Measurements from ENCODE around the gene DHX29. TPM values are rescaled to one million over a fixed set of nuclear protein-coding genes. Genes with fewer than 3 reads are reported as not detected.

The DHX29 gene
- total RNA-seq, 1 donor from 2014 or later = 20.4 TPM

GRCh38 chr5:55230086-55230629, 77.3 kb downstream of the DHX29 start:
- Histone ChIP-seq H3K9ac (ENCODE audit: low read depth in 1 of 3, low read length in 3 of 3) (no peak overlapping the region), H3K4me1 (ENCODE audit: control insufficient read depth in 3 of 3, insufficient read depth in 3 of 3, low read length in 3 of 3) (peaks cover 47 to 59% (median 52%) of the 10 kb centered on the region in 3 donors), H3K9me3 (ENCODE audit: control insufficient read depth in 3 of 3, low read length in 3 of 3) (no peaks in the 10 kb centered on the region), H3K27me3 (ENCODE audit: control insufficient read depth in 3 of 3, insufficient read depth in 3 of 3, low read length in 3 of 3) (peaks cover 93 to 98% (median 97%) of the 10 kb centered on the region in 3 donors), H3K4me3 (ENCODE audit: low read length in 3 of 3) (no peak overlapping the region), H3K36me3 (ENCODE audit: control insufficient read depth in 3 of 3, insufficient read depth in 3 of 3, low read length in 3 of 3) (no peaks in the 10 kb centered on the region), H3K27ac (ENCODE audit: low read depth, low read length) (no peak overlapping the region)

- Histone ChIP-seq H3K9ac (ENCODE audit: low read depth in 1 of 3, low read length in 3 of 3) (peak overlapping the region in 1 of 3 donors; percentile 38), H3K27me3 (ENCODE audit: control insufficient read depth in 3 of 3, insufficient read depth in 3 of 3, low read length in 3 of 3) (peaks cover 96 to 98% (median 97%) of the 10 kb centered on the region in 3 donors), H3K9me3 (ENCODE audit: control insufficient read depth in 3 of 3, low read length in 3 of 3) (no peaks in the 10 kb centered on the region), H3K27ac (ENCODE audit: low read depth, low read length) (no peak overlapping the region), H3K4me1 (ENCODE audit: control insufficient read depth in 3 of 3, insufficient read depth in 3 of 3, low read length in 3 of 3) (peaks cover 31 to 41% (median 36%) of the 10 kb centered on the region in 3 donors), H3K4me3 (ENCODE audit: low read length in 3 of 3) (peak overlapping the region; percentile 39 to 66 (median 61)), H3K36me3 (ENCODE audit: control insufficient read depth in 3 of 3, insufficient read depth in 3 of 3, low read length in 3 of 3) (no peaks in the 10 kb centered on the region)
These were observed 79.6 kb downstream of the DHX29 start for GRCh38 chr5:55227664-55228430.

- no peaks in the 10 kb centered on the region for H3K9me3 ChIP-seq (ENCODE audit: control insufficient read depth in 3 of 3, low read length in 3 of 3)
- H3K27me3 ChIP-seq (ENCODE audit: control insufficient read depth in 3 of 3, insufficient read depth in 3 of 3, low read length in 3 of 3) = peaks cover 96 to 98% (median 97%) of the 10 kb centered on the region in 3 donors
- peak within 1 kb of the TSS; percentile 39 to 66 (median 61) for H3K4me3 ChIP-seq (ENCODE audit: low read length in 3 of 3)
- H3K27ac ChIP-seq (ENCODE audit: low read depth, low read length) = no peak within 1 kb of the TSS
- peak within 1 kb of the TSS in 1 of 3 donors; percentile 38 for H3K9ac ChIP-seq (ENCODE audit: low read depth in 1 of 3, low read length in 3 of 3)
- H3K36me3 ChIP-seq (ENCODE audit: control insufficient read depth in 3 of 3, insufficient read depth in 3 of 3, low read length in 3 of 3) = no peaks in the 10 kb centered on the region
- H3K4me1 ChIP-seq (ENCODE audit: control insufficient read depth in 3 of 3, insufficient read depth in 3 of 3, low read length in 3 of 3) = peaks cover 24 to 34% (median 29%) of the 10 kb centered on the region in 3 donors
These were observed 80.4 kb downstream of the DHX29 start, which contains the start of gene MCIDAS for GRCh38 chr5:55226934-55227663. MCIDAS (minus strand) TSS chr5:55227315; CDS start chr5:55227138, 177 bp downstream.

- Histone ChIP-seq H3K4me3 (ENCODE audit: low read length in 3 of 3) (peak overlapping the region; percentile 12 to 66 (median 35)), H3K9me3 (ENCODE audit: control insufficient read depth in 3 of 3, low read length in 3 of 3) (no peaks in the 10 kb centered on the region), H3K36me3 (ENCODE audit: control insufficient read depth in 3 of 3, insufficient read depth in 3 of 3, low read length in 3 of 3) (no peaks in the 10 kb centered on the region), H3K4me1 (ENCODE audit: control insufficient read depth in 3 of 3, insufficient read depth in 3 of 3, low read length in 3 of 3) (peaks cover 18 to 27% (median 22%) of the 10 kb centered on the region in 3 donors), H3K27me3 (ENCODE audit: control insufficient read depth in 3 of 3, insufficient read depth in 3 of 3, low read length in 3 of 3) (peaks cover 96% of the 10 kb centered on the region in 3 donors), H3K27ac (ENCODE audit: low read depth, low read length) (no peak overlapping the region), H3K9ac (ENCODE audit: low read depth in 1 of 3, low read length in 3 of 3) (no peak overlapping the region)
These were observed 81.2 kb downstream of the DHX29 start for GRCh38 chr5:55226027-55226933.

GRCh38 chr5:55225346-55225745, 82.1 kb downstream of the DHX29 start:
- Histone ChIP-seq H3K27ac (ENCODE audit: low read depth, low read length) (no peak overlapping the region), H3K9me3 (ENCODE audit: control insufficient read depth in 3 of 3, low read length in 3 of 3) (no peaks in the 10 kb centered on the region), H3K36me3 (ENCODE audit: control insufficient read depth in 3 of 3, insufficient read depth in 3 of 3, low read length in 3 of 3) (no peaks in the 10 kb centered on the region), H3K27me3 (ENCODE audit: control insufficient read depth in 3 of 3, insufficient read depth in 3 of 3, low read length in 3 of 3) (peaks cover 96% of the 10 kb centered on the region in 3 donors), H3K9ac (ENCODE audit: low read depth in 1 of 3, low read length in 3 of 3) (no peak overlapping the region), H3K4me1 (ENCODE audit: control insufficient read depth in 3 of 3, insufficient read depth in 3 of 3, low read length in 3 of 3) (peaks cover 20 to 26% (median 20%) of the 10 kb centered on the region in 3 donors), H3K4me3 (ENCODE audit: low read length in 3 of 3) (no peak overlapping the region)

GRCh38 chr5:55223812-55224240, 83.7 kb downstream of the DHX29 start:
- Histone ChIP-seq H3K4me3 (ENCODE audit: low read length in 3 of 3) (no peak overlapping the region), H3K27me3 (ENCODE audit: control insufficient read depth in 3 of 3, insufficient read depth in 3 of 3, low read length in 3 of 3) (peaks cover 88 to 94% (median 88%) of the 10 kb centered on the region in 3 donors), H3K9me3 (ENCODE audit: control insufficient read depth in 3 of 3, low read length in 3 of 3) (no peaks in the 10 kb centered on the region), H3K9ac (ENCODE audit: low read depth in 1 of 3, low read length in 3 of 3) (no peak overlapping the region), H3K4me1 (ENCODE audit: control insufficient read depth in 3 of 3, insufficient read depth in 3 of 3, low read length in 3 of 3) (peaks cover 20 to 28% (median 20%) of the 10 kb centered on the region in 3 donors), H3K27ac (ENCODE audit: low read depth, low read length) (no peak overlapping the region), H3K36me3 (ENCODE audit: control insufficient read depth in 3 of 3, insufficient read depth in 3 of 3, low read length in 3 of 3) (no peaks in the 10 kb centered on the region)

GRCh38 chr5:55222985-55223811, 84.3 kb downstream of the DHX29 start:
- no peak overlapping the region for H3K4me3 ChIP-seq (ENCODE audit: low read length in 3 of 3)
- no peak overlapping the region for H3K9ac ChIP-seq (ENCODE audit: low read depth in 1 of 3, low read length in 3 of 3)
- H3K36me3 ChIP-seq (ENCODE audit: control insufficient read depth in 3 of 3, insufficient read depth in 3 of 3, low read length in 3 of 3) = no peaks in the 10 kb centered on the region
- H3K27me3 ChIP-seq (ENCODE audit: control insufficient read depth in 3 of 3, insufficient read depth in 3 of 3, low read length in 3 of 3) = peaks cover 82 to 89% (median 82%) of the 10 kb centered on the region in 3 donors
- peaks cover 20 to 27% (median 20%) of the 10 kb centered on the region in 3 donors for H3K4me1 ChIP-seq (ENCODE audit: control insufficient read depth in 3 of 3, insufficient read depth in 3 of 3, low read length in 3 of 3)
- H3K27ac ChIP-seq (ENCODE audit: low read depth, low read length) = no peak overlapping the region
- H3K9me3 ChIP-seq (ENCODE audit: control insufficient read depth in 3 of 3, low read length in 3 of 3) = no peaks in the 10 kb centered on the region

- Histone ChIP-seq H3K9me3 (ENCODE audit: control insufficient read depth in 3 of 3, low read length in 3 of 3) (no peaks in the 10 kb centered on the region), H3K4me1 (ENCODE audit: control insufficient read depth in 3 of 3, insufficient read depth in 3 of 3, low read length in 3 of 3) (peaks cover 14 to 19% (median 15%) of the 10 kb centered on the region in 3 donors), H3K4me3 (ENCODE audit: low read length in 3 of 3) (no peak overlapping the region), H3K27me3 (ENCODE audit: control insufficient read depth in 3 of 3, insufficient read depth in 3 of 3, low read length in 3 of 3) (peaks cover 73 to 84% (median 77%) of the 10 kb centered on the region in 3 donors), H3K27ac (ENCODE audit: low read depth, low read length) (no peak overlapping the region), H3K9ac (ENCODE audit: low read depth in 1 of 3, low read length in 3 of 3) (no peak overlapping the region), H3K36me3 (ENCODE audit: control insufficient read depth in 3 of 3, insufficient read depth in 3 of 3, low read length in 3 of 3) (no peaks in the 10 kb centered on the region)
These were observed 85.2 kb downstream of the DHX29 start for GRCh38 chr5:55222092-55222984.
